Caco-2 (cell line): ENCODE results near the gene CCDC50. TPM values are rescaled to one million over a fixed set of nuclear protein-coding genes. Genes with fewer than 3 reads are reported as not detected.

Experiments
- BruUV-seq: library from RNA; stranded (reverse); fragments of 400-500 nt; replicated peaks from 2 replicates; lab custom pipeline; 2021; lab: Mats Ljungman, UMichigan
- CTCF ChIA-PET: fragments of 300-600 bp; sonication (Branson Sonifier 250); formaldehyde crosslinking; loops from one replicate; lab custom pipeline; 2022; ENCODE audit warnings: antibody characterized with exemption; lab: Charles Lee
- POLR2A ChIA-PET: fragments of 300-600 bp; sonication (Branson Sonifier 250); formaldehyde crosslinking; loops from one replicate; lab custom pipeline; 2022; ENCODE audit warnings: antibody characterized with exemption; lab: Charles Lee
- DNase-seq, 2 experiments: peaks; one replicate each; pipeline versions ENCODE4 v3.0.0 to v3.0.0-alpha.2; 2020 to 2022
- H3K27me3 ChIP-seq: replicated peaks from 2 replicates; pipeline ENCODE4 v1.6.0; 2011; ENCODE audit warnings: low read length; ENCODE audit not compliant: control insufficient read depth, insufficient read depth
- H3K36me3 ChIP-seq: 2 replicates; pipeline ENCODE4 v1.5.1; 2011; ENCODE audit warnings: low read length; ENCODE audit not compliant: control insufficient read depth, insufficient read depth
- H3K4me1 ChIP-seq: fragments of 250-450 bp; sonication (Bioruptor Pico); 2 replicates; pipeline ENCODE4 v1.5.1; 2020; ENCODE audit warnings: mild to moderate bottlenecking
- H3K4me3 ChIP-seq: 2 replicates; pipeline ENCODE4 v1.5.1; 2011; ENCODE audit warnings: low read depth, mild to moderate bottlenecking, control low read depth, low read length
- H3K9me3 ChIP-seq: fragments of 250-450 bp; sonication (Bioruptor Pico); 2 replicates; pipeline ENCODE4 v1.5.1; 2020; ENCODE audit warnings: mild to moderate bottlenecking, moderate library complexity
- H3K27ac Mint-ChIP-seq: one replicate; pipeline ENCODE4 v1.8.0; 2022; ENCODE audit warnings: mixed read lengths; ENCODE audit not compliant: unreplicated experiment
- H3K27me3 Mint-ChIP-seq: one replicate; pipeline ENCODE4 v1.8.0; 2022; ENCODE audit warnings: mixed read lengths; ENCODE audit not compliant: insufficient read depth, unreplicated experiment
- H3K36me3 Mint-ChIP-seq: one replicate; pipeline ENCODE4 v1.8.0; 2022; ENCODE audit warnings: mild to moderate bottlenecking, mixed read lengths; ENCODE audit not compliant: insufficient read depth, unreplicated experiment
- H3K4me1 Mint-ChIP-seq: one replicate; pipeline ENCODE4 v1.8.0; 2022; ENCODE audit warnings: low read depth, mixed read lengths; ENCODE audit not compliant: unreplicated experiment
- H3K4me3 Mint-ChIP-seq: one replicate; pipeline ENCODE4 v1.8.0; 2022; ENCODE audit warnings: mild to moderate bottlenecking, moderate library complexity, mixed read lengths; ENCODE audit not compliant: unreplicated experiment
- H3K9me3 Mint-ChIP-seq: one replicate; pipeline ENCODE4 v1.8.0; 2022; ENCODE audit warnings: mixed read lengths; ENCODE audit not compliant: unreplicated experiment
- intact Hi-C: fragments of 100-400 bp; cut with micrococcal nuclease; formaldehyde crosslinking; loops from one replicate; pipeline ENCODE4 v1.10.0; 2022; ENCODE audit not compliant: unreplicated experiment
- total RNA-seq: library from RNA; stranded (reverse); gene quantifications from 2 replicates; pipeline ENCODE4 v1.2.3, GENCODE V29; 2022
- TF ChIP-seq, protein P1 (sequence below), 2 experiments: fragments of 200-600 bp in 1 of 2; IDR thresholded peaks; 1 replicate in 1 of 2; 2 replicates in 1 of 2; pipeline versions ENCODE4 v1.5.1 to v1.8.0; 2011 to 2022; ENCODE audit warnings: antibody characterized with exemption in 1 of 2, control low read depth in 1 of 2, inconsistent platforms in 1 of 2, low read depth in 1 of 2, low read length in 1 of 2, mild to moderate bottlenecking in 1 of 2, moderate library complexity in 1 of 2; ENCODE audit not compliant: insufficient read depth in 1 of 2, severe bottlenecking in 1 of 2, unreplicated experiment in 1 of 2

CCDC50 gene
- total RNA-seq, 1 experiment from 2014 or later = 53.1 TPM

DNA sequence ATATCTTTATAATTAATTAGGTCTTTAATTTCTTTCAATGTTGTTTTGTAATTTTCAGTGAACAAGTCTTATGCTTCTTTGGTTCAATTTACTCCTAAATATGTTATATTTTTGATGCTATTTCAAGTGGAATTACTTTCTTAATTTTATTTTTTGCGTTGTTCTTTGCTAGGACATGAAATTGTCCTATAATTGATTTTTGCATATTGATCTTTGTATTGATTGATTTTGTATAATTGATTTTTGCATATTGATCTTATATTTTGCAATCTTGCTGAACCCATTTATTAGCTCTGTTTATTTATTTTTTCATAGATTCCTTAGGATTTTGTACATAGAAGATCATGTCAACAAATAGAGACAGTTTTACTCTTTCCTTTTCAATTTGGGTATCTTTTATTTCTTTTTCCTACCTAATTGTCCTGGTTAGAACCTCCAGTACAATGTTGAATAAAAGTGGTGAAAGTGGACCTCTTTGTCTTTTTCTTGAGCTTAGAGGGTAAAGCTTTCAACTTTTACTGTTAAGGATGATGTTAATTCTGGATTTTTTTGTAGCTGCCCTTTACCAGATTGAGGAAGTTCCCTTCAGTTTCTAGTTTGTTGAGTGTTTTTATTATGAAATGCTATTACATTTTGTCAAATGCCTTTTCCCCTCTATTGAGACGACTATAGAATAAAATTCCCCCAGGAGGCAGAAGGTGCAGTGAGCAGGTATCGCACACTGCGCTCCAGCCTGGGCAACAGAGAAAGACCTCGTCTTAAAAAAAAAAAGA lies 36.8 kb upstream of the CCDC50 start:
- H3K4me3 ChIP-seq = no peak overlapping the region
- TF ChIP-seq, protein P1, sequence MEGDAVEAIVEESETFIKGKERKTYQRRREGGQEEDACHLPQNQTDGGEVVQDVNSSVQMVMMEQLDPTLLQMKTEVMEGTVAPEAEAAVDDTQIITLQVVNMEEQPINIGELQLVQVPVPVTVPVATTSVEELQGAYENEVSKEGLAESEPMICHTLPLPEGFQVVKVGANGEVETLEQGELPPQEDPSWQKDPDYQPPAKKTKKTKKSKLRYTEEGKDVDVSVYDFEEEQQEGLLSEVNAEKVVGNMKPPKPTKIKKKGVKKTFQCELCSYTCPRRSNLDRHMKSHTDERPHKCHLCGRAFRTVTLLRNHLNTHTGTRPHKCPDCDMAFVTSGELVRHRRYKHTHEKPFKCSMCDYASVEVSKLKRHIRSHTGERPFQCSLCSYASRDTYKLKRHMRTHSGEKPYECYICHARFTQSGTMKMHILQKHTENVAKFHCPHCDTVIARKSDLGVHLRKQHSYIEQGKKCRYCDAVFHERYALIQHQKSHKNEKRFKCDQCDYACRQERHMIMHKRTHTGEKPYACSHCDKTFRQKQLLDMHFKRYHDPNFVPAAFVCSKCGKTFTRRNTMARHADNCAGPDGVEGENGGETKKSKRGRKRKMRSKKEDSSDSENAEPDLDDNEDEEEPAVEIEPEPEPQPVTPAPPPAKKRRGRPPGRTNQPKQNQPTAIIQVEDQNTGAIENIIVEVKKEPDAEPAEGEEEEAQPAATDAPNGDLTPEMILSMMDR (IDR thresholded peaks at IDR 0.05; ENCODE audit: insufficient read depth in 1 of 2, low read depth in 1 of 2, low read length in 1 of 2, severe bottlenecking in 1 of 2, unreplicated experiment in 1 of 2) = no peak
- H3K36me3 Mint-ChIP-seq = no peaks in the 10 kb centered on the region
- CTCF ChIA-PET = no interaction called here
- no peaks in the 10 kb centered on the region for H3K36me3 ChIP-seq
- no peak for DNase-seq
- H3K9me3 Mint-ChIP-seq = no peaks in the 10 kb centered on the region
- no TSS peak for BruUV-seq
- H3K27me3 ChIP-seq = no peaks in the 10 kb centered on the region
- no peaks in the 10 kb centered on the region for H3K4me1 ChIP-seq
- H3K27ac Mint-ChIP-seq = no peak overlapping the region
- POLR2A ChIA-PET = interaction anchor here (0.5 kb wide), 1 partner anchor 1968 kb away, joined by 6 read pairs; no protein-coding TSS in a partner anchor
- intact Hi-C loops = no loop called here
- H3K4me3 Mint-ChIP-seq = no peak overlapping the region
- H3K27me3 Mint-ChIP-seq = no peaks in the 10 kb centered on the region
- H3K4me1 Mint-ChIP-seq = no peaks in the 10 kb centered on the region
- H3K9me3 ChIP-seq = peaks cover 3% of the 10 kb centered on the region; the same call in 1 of the 2 replicates

DNA sequence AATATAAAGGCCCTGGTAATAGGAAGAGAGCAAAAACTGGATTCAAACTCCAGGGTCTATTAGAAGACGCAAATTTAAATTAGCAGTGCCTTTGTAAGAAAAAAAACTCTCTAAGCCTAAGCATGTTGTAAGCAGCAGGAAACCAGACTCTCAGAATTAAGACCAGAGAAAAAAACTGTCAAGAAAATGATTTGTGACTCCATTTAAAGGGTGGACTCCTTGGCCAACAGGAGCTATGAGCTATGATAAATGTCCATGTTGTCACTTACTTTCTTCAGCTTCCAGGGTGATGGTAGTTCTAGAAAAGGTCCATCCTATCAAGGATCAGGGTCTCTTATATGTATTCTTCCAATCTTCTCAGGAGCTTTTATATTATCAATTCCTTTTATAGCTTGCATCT lies 34.9 kb upstream of the CCDC50 start:
- ChIA-PET POLR2A (no interaction called here), CTCF (no interaction called here)
- TF ChIP-seq, protein P1 (IDR thresholded peaks at IDR 0.05; ENCODE audit: insufficient read depth in 1 of 2, low read depth in 1 of 2, low read length in 1 of 2, severe bottlenecking in 1 of 2, unreplicated experiment in 1 of 2) = no peak
- Mint-ChIP-seq H3K27ac (no peak overlapping the region), H3K4me1 (no peaks in the 10 kb centered on the region), H3K27me3 (no peaks in the 10 kb centered on the region), H3K36me3 (no peaks in the 10 kb centered on the region), H3K4me3 (no peak overlapping the region), H3K9me3 (no peaks in the 10 kb centered on the region)
- DNase-seq = no peak
- H3K27me3 ChIP-seq = no peaks in the 10 kb centered on the region
- no peaks in the 10 kb centered on the region for H3K36me3 ChIP-seq
- H3K4me1 ChIP-seq = no peaks in the 10 kb centered on the region
- intact Hi-C loops = no loop called here
- peaks cover 3% of the 10 kb centered on the region; the same call in 1 of the 2 replicates for H3K9me3 ChIP-seq
- no TSS peak for BruUV-seq
- no peak overlapping the region for H3K4me3 ChIP-seq

DNA sequence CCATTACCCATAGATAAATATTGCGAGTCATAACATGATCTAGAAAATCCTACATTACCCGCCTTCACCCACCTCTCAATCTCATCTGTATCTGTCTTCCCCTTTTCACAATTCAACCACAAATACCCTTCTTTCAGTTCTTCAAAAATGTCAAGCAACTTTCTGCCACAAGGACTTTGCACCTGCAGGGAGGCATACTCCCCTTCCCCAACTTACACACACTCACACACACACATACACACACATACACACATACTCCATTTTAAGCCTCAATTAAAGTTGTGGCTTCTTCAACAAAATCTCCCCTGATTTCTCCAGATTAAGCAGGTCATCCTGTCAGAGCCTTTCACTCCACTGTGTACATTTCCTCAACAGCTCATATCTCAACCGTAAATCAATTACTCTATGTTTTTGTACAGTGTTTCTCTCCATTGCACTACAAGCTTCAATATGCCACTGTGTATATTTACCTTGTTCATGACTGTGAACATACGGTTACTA lies 33.1 kb upstream of the CCDC50 start:
- Histone ChIP-seq H3K9me3 (peaks cover 3% of the 10 kb centered on the region; the same call in 1 of the 2 replicates), H3K4me1 (no peaks in the 10 kb centered on the region), H3K4me3 (no peak overlapping the region), H3K36me3 (no peaks in the 10 kb centered on the region), H3K27me3 (no peaks in the 10 kb centered on the region)
- Mint-ChIP-seq H3K36me3 (no peaks in the 10 kb centered on the region), H3K4me3 (no peak overlapping the region), H3K9me3 (no peaks in the 10 kb centered on the region), H3K4me1 (no peaks in the 10 kb centered on the region), H3K27ac (no peak overlapping the region), H3K27me3 (no peaks in the 10 kb centered on the region)
- no peak for DNase-seq
- no TSS peak for BruUV-seq
- intact Hi-C loops = no loop called here
- CTCF ChIA-PET = no interaction called here
- TF ChIP-seq, protein P1 (IDR thresholded peaks at IDR 0.05; ENCODE audit: insufficient read depth in 1 of 2, low read depth in 1 of 2, low read length in 1 of 2, severe bottlenecking in 1 of 2, unreplicated experiment in 1 of 2) = no peak
- POLR2A ChIA-PET = no interaction called here
